ENCODE data around the gene FBXO38.

The FBXO38 gene

GRCh38 chr5:148401604-148402003, 17.8 kb downstream of the FBXO38 start:
- Histone ChIP-seq H3K4me3 (ENCODE audit: low read depth, low read length) (no peak overlapping the region), H3K27ac (ENCODE audit: low read depth, low read length) (no peak overlapping the region), H3K36me3 (ENCODE audit: control insufficient read depth, insufficient read depth, low read length) (peaks cover 75% of the 10 kb centered on the region), H3K9me3 (ENCODE audit: control insufficient read depth, insufficient read depth, low read length) (no peaks in the 10 kb centered on the region), H3K27me3 (ENCODE audit: control insufficient read depth, insufficient read depth, low read length) (no peaks in the 10 kb centered on the region), H3K4me1 (ENCODE audit: control insufficient read depth, insufficient read depth, low read length) (peaks cover 25% of the 10 kb centered on the region), H3K9ac (ENCODE audit: low read depth, low read length) (no peak overlapping the region)

- no peak overlapping the region for H3K4me3 ChIP-seq (ENCODE audit: low read depth, low read length)
Measured at GRCh38 chr5:148403344-148403743, 19.6 kb downstream of the FBXO38 start.

GRCh38 chr5:148406406-148406805, 22.6 kb downstream of the FBXO38 start:
- no peaks in the 10 kb centered on the region for H3K27me3 ChIP-seq (ENCODE audit: control insufficient read depth, insufficient read depth, low read length)
- no peak overlapping the region for H3K9ac ChIP-seq (ENCODE audit: low read depth, low read length)
- no peak overlapping the region for H3K27ac ChIP-seq (ENCODE audit: low read depth, low read length)
- H3K4me3 ChIP-seq (ENCODE audit: low read depth, low read length): no peak overlapping the region
- H3K36me3 ChIP-seq (ENCODE audit: control insufficient read depth, insufficient read depth, low read length): peaks cover 100% of the 10 kb centered on the region
- no peaks in the 10 kb centered on the region for H3K4me1 ChIP-seq (ENCODE audit: control insufficient read depth, insufficient read depth, low read length)
- H3K9me3 ChIP-seq (ENCODE audit: control insufficient read depth, insufficient read depth, low read length): no peaks in the 10 kb centered on the region

More at GRCh38 chr5:148403344-148403743, 19.6 kb downstream of the FBXO38 start:
- Histone ChIP-seq H3K27ac (ENCODE audit: low read depth, low read length) (no peak overlapping the region), H3K9me3 (ENCODE audit: control insufficient read depth, insufficient read depth, low read length) (no peaks in the 10 kb centered on the region), H3K27me3 (ENCODE audit: control insufficient read depth, insufficient read depth, low read length) (no peaks in the 10 kb centered on the region), H3K4me1 (ENCODE audit: control insufficient read depth, insufficient read depth, low read length) (peaks cover 9% of the 10 kb centered on the region), H3K36me3 (ENCODE audit: control insufficient read depth, insufficient read depth, low read length) (peaks cover 93% of the 10 kb centered on the region), H3K9ac (ENCODE audit: low read depth, low read length) (no peak overlapping the region)

GRCh38 chr5:148408092-148408491, 24.3 kb downstream of the FBXO38 start:
- Histone ChIP-seq H3K4me1 (ENCODE audit: control insufficient read depth, insufficient read depth, low read length) (no peaks in the 10 kb centered on the region), H3K36me3 (ENCODE audit: control insufficient read depth, insufficient read depth, low read length) (peaks cover 100% of the 10 kb centered on the region), H3K9me3 (ENCODE audit: control insufficient read depth, insufficient read depth, low read length) (no peaks in the 10 kb centered on the region), H3K4me3 (ENCODE audit: low read depth, low read length) (no peak overlapping the region), H3K27ac (ENCODE audit: low read depth, low read length) (no peak overlapping the region), H3K27me3 (ENCODE audit: control insufficient read depth, insufficient read depth, low read length) (no peaks in the 10 kb centered on the region), H3K9ac (ENCODE audit: low read depth, low read length) (no peak overlapping the region)

GRCh38 chr5:148412124-148412523, 28.4 kb downstream of the FBXO38 start:
- H3K27ac ChIP-seq (ENCODE audit: low read depth, low read length): no peak overlapping the region
- peaks cover 100% of the 10 kb centered on the region for H3K36me3 ChIP-seq (ENCODE audit: control insufficient read depth, insufficient read depth, low read length)
- no peaks in the 10 kb centered on the region for H3K4me1 ChIP-seq (ENCODE audit: control insufficient read depth, insufficient read depth, low read length)
- no peak overlapping the region for H3K9ac ChIP-seq (ENCODE audit: low read depth, low read length)
- H3K27me3 ChIP-seq (ENCODE audit: control insufficient read depth, insufficient read depth, low read length): no peaks in the 10 kb centered on the region
- no peaks in the 10 kb centered on the region for H3K9me3 ChIP-seq (ENCODE audit: control insufficient read depth, insufficient read depth, low read length)
- no peak overlapping the region for H3K4me3 ChIP-seq (ENCODE audit: low read depth, low read length)

GRCh38 chr5:148414833-148415232, 31.1 kb downstream of the FBXO38 start:
- Histone ChIP-seq H3K4me3 (ENCODE audit: low read depth, low read length) (no peak overlapping the region), H3K27ac (ENCODE audit: low read depth, low read length) (no peak overlapping the region), H3K4me1 (ENCODE audit: control insufficient read depth, insufficient read depth, low read length) (no peaks in the 10 kb centered on the region), H3K27me3 (ENCODE audit: control insufficient read depth, insufficient read depth, low read length) (no peaks in the 10 kb centered on the region), H3K9me3 (ENCODE audit: control insufficient read depth, insufficient read depth, low read length) (no peaks in the 10 kb centered on the region), H3K36me3 (ENCODE audit: control insufficient read depth, insufficient read depth, low read length) (peaks cover 100% of the 10 kb centered on the region), H3K9ac (ENCODE audit: low read depth, low read length) (no peak overlapping the region)

- H3K36me3 ChIP-seq (ENCODE audit: control insufficient read depth, insufficient read depth, low read length): peaks cover 96% of the 10 kb centered on the region
- H3K27me3 ChIP-seq (ENCODE audit: control insufficient read depth, insufficient read depth, low read length): no peaks in the 10 kb centered on the region
- no peak overlapping the region for H3K4me3 ChIP-seq (ENCODE audit: low read depth, low read length)
- H3K9me3 ChIP-seq (ENCODE audit: control insufficient read depth, insufficient read depth, low read length): no peaks in the 10 kb centered on the region
- no peaks in the 10 kb centered on the region for H3K4me1 ChIP-seq (ENCODE audit: control insufficient read depth, insufficient read depth, low read length)
- no peak overlapping the region for H3K27ac ChIP-seq (ENCODE audit: low read depth, low read length)
- H3K9ac ChIP-seq (ENCODE audit: low read depth, low read length): no peak overlapping the region
Measured at GRCh38 chr5:148416416-148416815, 32.7 kb downstream of the FBXO38 start.

- Histone ChIP-seq H3K4me3 (ENCODE audit: low read depth, low read length) (no peak overlapping the region), H3K9ac (ENCODE audit: low read depth, low read length) (no peak overlapping the region), H3K27ac (ENCODE audit: low read depth, low read length) (no peak overlapping the region), H3K9me3 (ENCODE audit: control insufficient read depth, insufficient read depth, low read length) (no peaks in the 10 kb centered on the region), H3K4me1 (ENCODE audit: control insufficient read depth, insufficient read depth, low read length) (no peaks in the 10 kb centered on the region), H3K27me3 (ENCODE audit: control insufficient read depth, insufficient read depth, low read length) (no peaks in the 10 kb centered on the region), H3K36me3 (ENCODE audit: control insufficient read depth, insufficient read depth, low read length) (peaks cover 96% of the 10 kb centered on the region)
Measured at GRCh38 chr5:148416921-148417320, 33.2 kb downstream of the FBXO38 start.

GRCh38 chr5:148418511-148418910, 34.8 kb downstream of the FBXO38 start:
- H3K9ac ChIP-seq (ENCODE audit: low read depth, low read length): no peak overlapping the region
- H3K4me3 ChIP-seq (ENCODE audit: low read depth, low read length): no peak overlapping the region
- no peaks in the 10 kb centered on the region for H3K9me3 ChIP-seq (ENCODE audit: control insufficient read depth, insufficient read depth, low read length)
- no peaks in the 10 kb centered on the region for H3K4me1 ChIP-seq (ENCODE audit: control insufficient read depth, insufficient read depth, low read length)
- H3K27me3 ChIP-seq (ENCODE audit: control insufficient read depth, insufficient read depth, low read length): no peaks in the 10 kb centered on the region
- H3K27ac ChIP-seq (ENCODE audit: low read depth, low read length): no peak overlapping the region
- peaks cover 96% of the 10 kb centered on the region for H3K36me3 ChIP-seq (ENCODE audit: control insufficient read depth, insufficient read depth, low read length)

GRCh38 chr5:148421661-148422060, 37.9 kb downstream of the FBXO38 start:
- Histone ChIP-seq H3K4me1 (ENCODE audit: control insufficient read depth, insufficient read depth, low read length) (no peaks in the 10 kb centered on the region), H3K4me3 (ENCODE audit: low read depth, low read length) (no peak overlapping the region), H3K9me3 (ENCODE audit: control insufficient read depth, insufficient read depth, low read length) (no peaks in the 10 kb centered on the region), H3K27ac (ENCODE audit: low read depth, low read length) (no peak overlapping the region), H3K36me3 (ENCODE audit: control insufficient read depth, insufficient read depth, low read length) (peaks cover 96% of the 10 kb centered on the region), H3K9ac (ENCODE audit: low read depth, low read length) (no peak overlapping the region), H3K27me3 (ENCODE audit: control insufficient read depth, insufficient read depth, low read length) (no peaks in the 10 kb centered on the region)

- no peaks in the 10 kb centered on the region for H3K9me3 ChIP-seq (ENCODE audit: control insufficient read depth, insufficient read depth, low read length)
- peaks cover 84% of the 10 kb centered on the region for H3K36me3 ChIP-seq (ENCODE audit: control insufficient read depth, insufficient read depth, low read length)
- H3K27ac ChIP-seq (ENCODE audit: low read depth, low read length): no peak overlapping the region
- no peak overlapping the region for H3K4me3 ChIP-seq (ENCODE audit: low read depth, low read length)
- no peak overlapping the region for H3K9ac ChIP-seq (ENCODE audit: low read depth, low read length)
- H3K27me3 ChIP-seq (ENCODE audit: control insufficient read depth, insufficient read depth, low read length): no peaks in the 10 kb centered on the region
- H3K4me1 ChIP-seq (ENCODE audit: control insufficient read depth, insufficient read depth, low read length): no peaks in the 10 kb centered on the region
Measured at GRCh38 chr5:148425808-148426207, 42.0 kb downstream of the FBXO38 start.

- Histone ChIP-seq H3K36me3 (ENCODE audit: control insufficient read depth, insufficient read depth, low read length) (peaks cover 88% of the 10 kb centered on the region), H3K27me3 (ENCODE audit: control insufficient read depth, insufficient read depth, low read length) (no peaks in the 10 kb centered on the region), H3K27ac (ENCODE audit: low read depth, low read length) (no peak overlapping the region), H3K9ac (ENCODE audit: low read depth, low read length) (no peak overlapping the region), H3K4me1 (ENCODE audit: control insufficient read depth, insufficient read depth, low read length) (no peaks in the 10 kb centered on the region), H3K4me3 (ENCODE audit: low read depth, low read length) (no peak overlapping the region), H3K9me3 (ENCODE audit: control insufficient read depth, insufficient read depth, low read length) (no peaks in the 10 kb centered on the region)
Measured at GRCh38 chr5:148426514-148426913, 42.8 kb downstream of the FBXO38 start.

Measured in HUES48 (cell line).